Right renal cortex interstitium (tissue), 3 donors: Measurements from ENCODE around the gene TMUB1. TPM values are rescaled to one million over a fixed set of nuclear protein-coding genes. Genes with fewer than 3 reads are reported as not detected.

Source experiments
- DNase-seq, 3 donors: peaks; one replicate each; pipeline ENCODE4 v3.0.0-alpha.2; 2013; ENCODE audit warnings: low read depth in 3 of 3, low spot score in 2 of 3
- polyA plus RNA-seq, 3 donors: library from polyadenylated mRNA; unstranded; fragments of 120-200 nt; gene quantifications; one replicate each; pipeline ENCODE4 v1.2.1, GENCODE V29; 2013; ENCODE audit not compliant: insufficient read length in 3 of 3

The TMUB1 gene
- polyA plus RNA-seq, 3 donors, result 21.1 to 26.4 (median 21.4) TPM

DNA sequence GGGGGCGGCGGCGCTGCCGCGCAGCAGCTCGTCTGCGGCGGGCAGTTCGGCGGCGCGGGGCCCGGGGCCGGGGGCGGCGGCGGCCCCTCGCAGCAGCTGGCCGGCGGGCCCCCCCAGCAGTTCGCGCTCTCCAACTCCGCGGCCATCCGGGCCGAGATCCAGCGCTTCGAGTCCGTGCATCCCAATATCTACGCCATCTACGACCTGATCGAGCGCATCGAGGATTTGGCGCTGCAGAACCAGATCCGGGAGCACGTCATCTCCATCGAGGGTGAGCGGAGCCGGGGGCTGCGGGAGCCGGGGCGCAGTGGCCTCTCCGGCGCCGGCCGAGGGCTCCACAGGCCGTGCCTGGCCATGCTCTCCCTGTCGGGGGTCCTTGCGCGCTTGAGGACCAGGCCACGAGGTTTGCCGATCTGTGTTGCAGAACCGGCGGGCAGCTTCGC is 3.5 kb upstream of the TMUB1 start:
- DNase-seq, result no peak

DNA sequence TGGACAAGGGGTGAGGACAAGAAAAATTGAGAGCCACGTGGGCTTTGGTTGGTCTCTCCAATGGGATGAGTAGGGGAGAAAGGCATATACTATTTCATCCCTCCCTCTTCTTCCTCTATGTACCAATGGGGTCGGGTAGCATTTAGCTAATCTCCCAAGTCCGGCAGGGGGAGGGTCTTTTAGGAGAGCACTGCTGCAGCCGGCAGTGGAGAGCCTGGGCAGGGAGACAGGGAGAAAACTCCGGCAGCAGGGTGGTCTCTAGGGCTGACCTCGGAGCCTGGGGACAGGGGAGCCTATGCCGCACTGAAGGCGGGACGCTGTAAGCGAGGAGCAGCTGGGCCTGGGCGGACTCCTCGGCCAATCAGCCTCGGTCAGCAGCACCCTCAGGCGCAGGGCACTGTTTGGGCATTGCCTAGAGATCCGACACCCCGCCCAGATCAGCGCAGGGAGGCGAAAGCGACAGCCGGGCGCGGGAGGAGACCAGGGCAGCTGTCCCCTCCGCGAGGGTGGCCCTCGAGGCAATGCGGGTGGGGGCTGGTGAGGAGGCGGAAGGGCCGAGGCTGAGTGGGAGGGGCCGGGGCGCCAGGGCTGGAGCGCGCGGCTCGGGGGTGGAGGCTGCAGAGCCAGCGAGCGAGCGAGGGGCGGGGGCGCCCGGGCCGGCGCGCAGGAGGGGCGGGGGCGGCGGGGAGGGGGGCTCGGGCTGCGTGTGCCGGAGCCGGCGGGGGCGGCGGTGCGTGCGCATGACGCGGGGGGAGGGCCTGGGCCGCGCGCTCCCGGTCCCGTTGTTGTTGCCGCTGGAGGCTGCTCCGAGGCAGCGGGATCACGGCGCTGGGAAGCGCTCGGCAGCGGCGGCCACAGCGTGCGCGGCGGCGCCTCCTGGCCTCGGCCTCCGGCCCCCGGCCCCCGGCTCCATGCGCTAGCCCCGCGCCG is 2.7 kb upstream of the TMUB1 start, which contains the start of gene AGAP3:
AGAP3 (plus strand) TSS at position 785 of the 930 bp plus-strand sequence. CDS start 267 bp downstream, outside the sequence.
- DNase-seq, result no peak

DNA sequence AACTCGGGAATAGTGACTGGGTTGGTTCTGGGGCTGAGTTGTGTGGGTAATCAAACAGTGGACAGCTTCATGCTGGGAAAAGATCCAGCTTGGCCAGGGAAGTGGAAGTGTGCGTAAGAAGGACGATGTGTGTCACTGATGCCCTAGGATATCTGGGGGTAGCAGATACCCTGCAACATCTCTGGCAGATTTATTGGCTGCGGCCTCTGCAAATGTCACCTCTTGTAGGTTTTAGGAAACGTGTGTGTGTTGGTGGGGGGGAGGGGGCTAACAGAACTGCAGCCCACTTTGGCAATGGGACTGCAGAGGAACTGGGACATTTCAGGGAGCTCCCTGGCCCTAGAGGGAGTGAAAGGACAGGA is 2.0 kb upstream of the TMUB1 start:
- DNase-seq, result no peak

DNA sequence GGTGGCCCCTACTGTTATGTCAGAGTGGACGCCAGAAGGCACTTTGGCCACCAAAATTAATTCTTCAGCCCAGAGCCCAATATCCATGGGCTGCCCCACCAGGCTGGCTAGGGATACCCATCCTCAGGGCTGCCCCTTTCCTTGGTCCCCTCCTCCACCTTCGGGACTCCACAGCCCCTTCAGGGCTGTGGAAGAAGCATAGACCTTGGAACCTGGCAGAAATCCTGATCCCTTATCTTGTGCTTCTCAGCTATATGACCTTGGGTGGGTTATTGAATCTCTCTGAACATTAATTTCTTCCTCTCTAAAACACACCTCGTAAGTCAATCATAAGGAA is 499 bp upstream of the TMUB1 start:
- DNase-seq, result no peak

DNA sequence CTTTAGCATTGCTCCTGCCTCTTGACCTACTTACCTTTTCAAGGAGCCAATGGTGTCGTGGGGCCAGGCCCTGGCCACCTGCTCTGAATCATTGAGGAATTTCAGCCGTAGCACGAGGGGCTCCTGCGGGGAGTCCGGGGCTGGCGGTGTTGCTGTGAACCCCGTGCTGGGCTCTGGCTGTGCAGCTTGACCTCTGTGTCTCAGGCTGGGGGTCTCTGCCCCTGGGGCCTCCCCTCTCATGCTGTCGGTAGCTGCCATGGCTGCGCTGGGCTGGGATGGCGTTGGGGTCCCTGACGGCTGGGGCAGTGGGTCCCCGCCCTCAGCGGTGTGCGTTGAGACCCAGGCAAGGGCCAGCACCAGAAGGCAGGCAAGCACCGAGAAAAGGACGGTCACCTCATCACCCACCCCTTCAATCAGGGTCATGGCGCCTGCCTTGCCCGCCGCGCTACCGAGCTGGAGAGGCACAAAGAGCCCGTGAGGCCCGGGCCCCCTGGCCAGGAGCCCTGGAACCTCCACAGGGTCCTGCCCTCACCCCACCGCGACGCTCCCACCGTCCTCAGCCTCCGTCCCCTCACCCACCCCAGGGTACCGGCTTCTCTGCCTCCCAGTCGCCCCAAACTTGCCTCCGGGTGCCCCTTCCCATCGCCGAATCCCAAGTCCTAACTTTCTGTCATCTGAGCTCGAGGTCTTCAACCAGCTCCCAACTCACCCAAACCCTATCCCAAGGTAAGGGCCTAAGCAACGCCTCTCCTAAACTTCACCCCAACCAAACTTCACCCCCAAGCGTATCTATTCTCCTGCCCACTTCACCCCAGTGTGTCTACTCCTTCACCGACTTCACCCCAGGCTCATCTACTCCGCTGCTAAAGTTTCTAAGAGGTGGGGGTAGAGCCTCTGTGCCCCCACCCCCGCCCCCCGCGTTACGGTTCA is 887 bp downstream of the TMUB1 start:
- no peak for DNase-seq

DNA sequence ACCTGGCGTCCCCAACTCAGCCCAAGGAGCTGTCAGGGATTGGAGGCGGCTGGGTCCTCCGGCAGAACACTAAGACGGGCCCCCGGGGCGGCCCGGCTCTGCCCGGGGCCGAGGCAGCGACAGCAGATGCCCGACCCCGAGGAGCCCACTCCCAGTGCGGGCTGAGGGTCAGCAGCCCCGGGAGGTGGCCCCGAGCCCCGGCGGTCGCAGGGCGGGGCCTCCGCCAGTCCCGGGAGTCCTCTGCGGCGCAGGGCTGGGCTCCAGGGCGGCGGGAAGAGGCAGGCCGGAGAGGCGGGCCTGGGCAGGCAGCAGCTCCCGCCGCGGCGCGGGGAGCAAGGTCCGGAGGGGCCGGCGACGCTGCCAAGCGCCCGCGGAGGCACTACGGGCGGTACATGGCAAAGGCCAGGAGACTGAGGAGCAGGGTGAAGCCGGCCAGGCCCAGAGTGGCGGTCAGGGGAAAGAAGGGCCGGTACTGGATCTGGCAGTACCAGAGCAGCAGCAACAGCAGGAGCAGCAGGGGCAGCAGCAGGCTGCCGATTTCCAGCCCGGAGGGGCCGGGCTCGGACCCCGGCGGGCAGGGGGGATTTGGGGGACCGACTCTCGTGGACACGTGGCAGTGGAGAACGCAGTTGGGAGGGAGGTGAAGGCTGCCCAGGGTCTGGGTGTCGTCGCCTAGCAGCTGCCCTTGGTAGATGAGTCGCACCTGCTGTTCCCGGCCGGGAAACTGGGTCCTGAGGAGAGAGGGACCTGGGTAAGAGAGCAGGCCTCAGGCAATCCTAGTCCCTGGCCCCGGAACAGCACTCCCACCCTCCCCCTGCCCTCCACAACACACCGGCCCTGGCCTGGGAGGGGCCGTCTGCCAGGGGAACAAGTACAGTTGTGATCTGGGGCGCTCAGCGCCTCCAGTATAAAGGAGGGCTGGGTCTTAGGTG is 1.9 kb downstream of the TMUB1 start:
- DNase-seq, result no peak

DNA sequence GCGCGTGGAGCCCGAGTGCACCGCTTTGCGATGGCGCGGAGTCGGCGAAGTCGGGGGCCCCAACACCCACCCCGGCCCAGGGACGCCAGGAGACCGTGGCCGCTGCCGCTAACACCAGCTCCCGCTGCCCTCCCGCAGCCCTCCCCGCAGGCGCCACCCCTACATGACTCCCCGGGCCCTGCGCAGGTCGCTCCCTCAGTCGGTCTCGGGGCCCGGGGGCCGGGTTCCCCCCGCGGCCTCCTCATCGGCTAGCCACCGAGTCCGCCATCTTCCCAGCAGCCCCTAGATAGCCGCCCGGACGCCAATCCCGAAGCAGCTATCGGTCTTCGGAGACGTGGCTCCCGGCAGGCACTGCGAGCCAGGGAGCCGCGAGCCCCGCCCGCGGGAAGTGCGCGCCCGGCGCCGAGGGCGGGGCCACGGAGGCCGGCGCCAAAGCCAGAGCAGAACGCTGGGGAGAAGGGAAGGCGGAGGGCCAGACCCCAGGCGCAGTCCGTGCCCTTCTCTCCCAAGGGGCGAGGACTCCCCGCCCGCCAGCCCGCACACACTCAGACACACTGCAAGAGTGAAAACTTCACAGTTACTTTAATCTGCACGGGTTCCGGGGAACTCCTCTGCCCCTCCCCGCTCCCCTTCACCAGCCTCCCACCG is 2.6 kb downstream of the TMUB1 start, which contains the start of gene FASTK:
FASTK (minus strand) TSS at position 288 of the 648 bp plus-strand sequence; CDS start at position 245, 43 bp downstream.
- peak in 1 of 3 donors; percentile 88 for DNase-seq

DNA sequence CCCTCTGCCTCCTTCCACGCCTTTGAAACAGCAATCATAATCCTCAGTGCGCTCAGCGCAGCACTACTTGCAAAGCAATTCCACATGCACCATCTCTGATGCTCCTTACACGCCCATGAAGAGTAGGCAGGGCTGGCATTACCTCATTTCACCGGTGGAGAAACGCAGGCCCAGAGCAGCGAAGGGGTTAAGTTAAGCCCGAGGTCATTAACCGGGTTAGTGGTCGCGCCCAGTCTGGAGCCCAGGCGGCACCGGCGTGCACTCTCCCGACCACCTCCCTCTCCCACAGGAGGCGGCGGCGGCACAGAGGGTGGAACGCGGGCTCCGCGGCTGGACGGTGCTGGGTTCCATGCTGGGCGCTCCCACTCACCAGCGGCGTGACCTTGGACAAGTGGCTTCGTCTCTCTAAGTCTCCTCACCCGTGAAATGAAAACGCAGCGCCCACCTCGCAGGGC is 3.2 kb downstream of the TMUB1 start:
- no peak for DNase-seq

DNA sequence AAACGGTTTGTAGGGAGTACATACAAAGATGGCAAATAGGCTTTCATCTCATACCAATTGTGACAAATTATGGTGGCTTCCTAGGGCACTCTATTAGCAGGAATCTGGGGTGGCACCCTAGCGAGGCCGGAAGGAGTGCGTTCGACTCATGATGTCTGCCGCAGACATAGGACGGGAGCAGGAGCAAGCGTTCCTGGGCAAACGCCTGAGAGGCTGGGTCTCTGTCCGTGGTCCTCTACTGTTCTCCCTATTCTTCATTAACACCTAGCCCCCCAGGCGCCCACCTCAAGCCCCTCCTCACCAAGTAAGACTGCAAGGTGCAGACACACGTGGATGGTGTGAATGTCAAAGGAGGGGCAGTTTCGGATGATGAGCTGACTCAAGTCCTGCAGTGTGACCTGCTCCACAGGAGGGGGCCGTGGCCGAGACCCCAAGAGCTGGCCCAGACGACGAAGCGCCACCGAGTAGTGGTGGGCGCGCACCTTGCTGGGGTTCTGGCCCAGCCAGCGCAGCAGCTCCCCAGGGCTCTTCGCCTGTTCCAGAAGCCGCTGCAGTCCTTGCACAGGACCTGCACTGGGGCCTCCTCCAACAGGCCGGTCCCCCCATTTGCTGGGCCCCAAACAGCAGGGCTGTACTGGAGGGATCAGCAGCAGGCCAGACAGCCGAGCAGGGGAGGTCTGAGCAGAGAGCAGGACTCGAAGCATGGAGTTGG is 3.9 kb downstream of the TMUB1 start:
- DNase-seq, result no peak

DNA sequence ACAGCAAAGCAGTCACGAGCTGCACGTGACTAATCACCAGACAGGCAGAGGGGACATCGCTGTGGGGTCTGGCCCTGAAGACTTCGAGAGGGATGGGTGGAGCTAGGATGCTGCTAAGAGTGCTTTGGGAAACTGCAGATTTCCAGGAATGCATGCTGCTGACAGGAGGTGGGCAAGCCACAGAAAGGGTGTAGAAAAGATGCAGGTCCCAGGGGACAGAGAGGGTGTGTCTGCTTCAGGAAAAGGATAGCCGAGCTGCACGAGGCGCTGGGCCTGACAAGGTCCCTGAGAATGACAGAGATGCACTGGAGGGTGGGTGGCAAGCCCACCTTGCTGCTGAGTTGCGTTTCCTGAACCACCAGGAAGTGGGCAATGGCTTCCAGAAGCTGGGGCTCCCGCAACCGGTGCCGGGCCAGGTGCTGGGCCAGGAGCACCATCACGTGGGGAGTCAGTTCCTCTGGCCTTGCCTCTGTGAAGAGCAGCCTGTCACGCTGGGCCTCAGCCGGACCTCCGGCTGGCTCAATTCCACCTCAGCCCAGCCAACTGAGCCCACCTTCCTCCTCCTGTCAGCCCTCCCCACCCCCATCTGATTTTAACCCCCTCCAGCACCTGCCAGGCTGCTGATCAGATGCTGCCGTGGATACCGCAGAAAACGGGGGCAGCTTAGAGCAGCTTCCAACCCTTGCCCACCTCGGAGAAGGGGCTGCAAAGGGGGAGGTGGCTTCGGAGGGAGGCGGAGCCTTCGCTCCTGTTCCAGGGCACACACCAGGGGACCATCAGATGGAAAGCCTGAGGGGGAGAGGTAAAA is 4.9 kb downstream of the TMUB1 start:
- no peak for DNase-seq

DNA sequence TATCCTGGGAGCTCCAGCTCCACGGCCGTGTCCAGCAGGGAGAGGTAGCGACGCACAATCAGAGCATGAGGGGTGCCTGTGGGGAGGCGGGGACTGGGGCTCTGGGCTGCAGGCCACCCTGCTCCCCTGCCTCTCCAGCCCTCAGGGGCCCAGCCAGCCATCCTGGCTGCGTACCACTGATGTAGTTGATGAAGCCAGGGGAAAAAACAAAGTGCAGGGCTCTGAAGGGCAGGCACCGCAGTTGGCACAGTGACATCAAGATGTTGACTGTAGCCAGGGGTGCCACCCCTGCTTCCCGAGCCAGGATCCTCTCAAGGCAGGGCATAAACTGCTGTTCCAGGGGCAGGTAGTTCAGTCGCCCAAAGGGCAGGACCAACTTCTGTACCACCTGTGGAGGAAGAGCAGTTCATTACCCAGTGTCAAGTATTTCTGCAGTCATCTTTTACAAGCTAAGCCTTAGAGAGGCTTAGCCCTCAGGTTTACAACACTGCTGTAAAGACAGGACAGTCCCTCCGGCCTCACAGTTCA is 5.5 kb downstream of the TMUB1 start:
- DNase-seq, result no peak

DNA sequence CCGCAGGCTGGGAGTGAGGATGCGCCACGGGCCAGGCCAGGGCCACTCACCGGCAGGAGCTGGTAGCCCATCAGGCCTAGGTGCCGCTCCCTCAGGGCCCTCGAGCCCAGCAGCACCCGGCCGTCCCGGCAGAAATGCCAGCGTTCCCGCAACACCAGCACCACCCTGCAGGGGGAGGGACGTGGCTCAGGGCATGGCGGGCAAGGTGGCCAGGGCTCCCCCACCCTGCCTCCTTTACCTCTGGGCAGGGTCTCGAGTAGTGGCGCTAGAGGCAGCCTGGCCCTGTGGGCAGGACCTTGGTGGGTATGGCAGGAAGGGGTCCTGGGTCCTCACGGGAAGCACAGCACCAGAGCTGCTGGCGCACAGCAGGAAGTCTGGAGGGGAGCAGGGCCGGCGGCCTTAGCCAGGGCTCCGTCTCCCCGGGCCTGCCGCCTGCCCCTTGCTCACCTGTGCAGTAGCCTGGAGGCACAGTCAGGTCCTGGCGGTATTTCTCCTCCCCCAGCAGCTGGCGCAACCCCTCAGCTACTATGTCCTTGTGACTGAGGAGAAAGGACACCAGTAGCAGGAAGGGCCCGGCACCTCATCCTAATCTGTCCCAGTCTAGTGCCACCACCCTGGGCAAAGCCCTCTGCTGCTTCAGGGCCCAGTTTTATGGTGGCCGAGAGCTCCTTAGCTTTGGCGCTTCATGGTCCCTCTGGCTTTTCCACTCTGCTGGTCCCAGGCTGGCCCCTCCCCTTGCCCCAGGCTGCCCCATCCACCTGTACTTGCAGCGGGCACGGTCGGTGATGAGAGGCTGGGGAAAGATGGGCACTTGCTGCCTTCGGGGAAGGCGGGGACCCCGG is 6.2 kb downstream of the TMUB1 start:
- DNase-seq, result no peak

DNA sequence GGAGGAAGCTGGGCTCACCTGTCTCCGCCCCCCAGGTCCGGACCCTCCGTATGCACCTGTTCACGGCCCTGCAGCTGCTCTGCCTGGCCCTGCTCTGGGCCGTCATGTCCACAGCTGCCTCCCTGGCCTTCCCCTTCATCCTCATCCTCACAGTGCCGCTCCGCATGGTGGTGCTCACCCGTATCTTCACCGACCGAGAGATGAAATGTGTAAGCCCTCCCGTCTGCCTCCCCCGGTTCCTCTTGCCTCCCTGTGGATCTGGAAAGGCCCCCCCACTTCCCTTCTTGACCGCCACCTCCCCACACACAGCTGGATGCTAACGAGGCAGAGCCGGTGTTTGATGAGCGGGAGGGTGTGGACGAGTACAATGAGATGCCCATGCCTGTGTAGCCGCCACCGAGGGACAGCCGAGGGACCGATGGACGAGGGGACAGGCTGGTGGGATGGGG is 7.3 kb downstream of the TMUB1 start:
- DNase-seq, result no peak

DNA sequence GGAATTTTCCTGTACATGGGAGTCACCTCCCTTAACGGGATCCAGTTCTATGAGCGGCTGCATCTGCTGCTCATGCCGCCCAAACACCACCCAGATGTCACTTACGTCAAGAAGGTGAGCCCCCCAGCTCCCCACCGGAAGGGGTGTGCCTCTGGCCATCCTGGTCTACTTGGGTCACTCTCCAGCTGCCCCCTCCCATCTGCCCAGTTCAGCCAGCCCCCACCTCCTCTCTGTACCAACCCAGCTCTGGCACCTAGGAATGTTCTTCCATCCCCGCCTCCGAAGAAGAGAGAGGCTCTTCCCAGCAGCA is 7.7 kb downstream of the TMUB1 start:
- DNase-seq, result no peak

DNA sequence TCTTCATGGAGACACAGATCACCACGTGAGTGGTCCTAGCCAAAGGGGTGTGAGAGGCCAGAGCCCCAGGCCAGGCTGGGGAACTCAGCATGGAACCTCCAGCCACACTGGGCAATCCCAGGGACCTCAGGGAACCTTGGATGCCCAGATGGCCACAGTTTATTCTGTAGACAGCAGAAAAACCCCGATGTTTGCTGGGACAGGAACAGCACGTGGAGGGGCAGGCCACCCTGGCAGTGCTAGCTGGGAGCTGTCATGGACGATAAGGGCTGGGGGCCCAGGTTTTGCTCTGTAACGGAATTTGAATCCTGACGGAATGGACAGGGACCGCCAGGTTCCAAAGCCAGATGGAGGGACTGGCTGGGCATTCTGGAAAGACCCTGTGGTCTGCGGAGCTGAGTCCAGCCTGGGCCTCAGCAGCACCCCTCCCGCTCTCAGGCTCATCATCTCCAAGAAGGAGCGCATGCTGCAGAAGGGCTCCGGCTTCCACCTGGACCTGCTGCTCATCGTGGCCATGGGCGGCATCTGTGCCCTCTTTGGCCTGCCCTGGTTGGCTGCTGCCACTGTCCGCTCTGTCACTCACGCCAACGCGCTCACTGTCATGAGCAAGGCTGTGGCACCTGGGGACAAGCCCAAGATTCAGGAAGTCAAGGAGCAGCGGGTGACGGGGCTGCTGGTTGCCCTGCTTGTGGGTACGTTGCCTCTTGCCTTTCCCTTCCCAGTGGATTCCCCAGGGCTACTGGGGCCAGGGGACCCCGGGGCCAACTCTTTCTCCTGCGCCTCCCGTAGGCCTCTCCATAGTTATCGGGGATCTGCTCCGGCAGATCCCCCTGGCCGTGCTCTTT is 8.3 kb downstream of the TMUB1 start:
- DNase-seq, result no peak

DNA sequence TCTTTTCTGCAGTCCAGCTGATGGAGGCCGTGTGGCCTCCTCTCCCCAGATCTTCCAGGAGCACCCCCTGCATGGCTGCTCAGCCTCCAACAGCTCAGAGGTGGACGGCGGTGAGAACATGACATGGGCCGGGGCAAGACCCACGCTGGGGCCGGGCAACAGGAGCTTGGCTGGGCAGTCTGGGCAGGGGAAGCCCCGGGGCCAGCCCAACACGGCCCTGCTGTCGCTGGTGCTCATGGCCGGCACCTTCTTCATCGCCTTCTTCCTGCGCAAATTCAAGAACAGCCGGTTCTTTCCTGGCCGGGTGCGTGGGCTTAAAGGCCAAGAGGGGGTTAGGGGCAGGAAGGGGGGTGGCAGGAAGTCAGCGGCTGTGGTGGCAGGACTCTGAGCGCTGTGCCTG is 9.3 kb downstream of the TMUB1 start:
- no peak for DNase-seq
